ENCODE results near the gene RING1.

RING1 gene

GRCh38 chr6:33249732-33250630 is 41.7 kb downstream of the RING1 start:
- DNase-seq: peak; percentile 13

GRCh38 chr6:33250731-33251130 is 42.4 kb downstream of the RING1 start:
- DNase-seq: no peak

GRCh38 chr6:33251395-33252012 is 43.2 kb downstream of the RING1 start:
- DNase-seq: peak; percentile 18

GRCh38 chr6:33252759-33253158 is 44.5 kb downstream of the RING1 start:
- no peak for DNase-seq

- DNase-seq: no peak
These were observed 46.3 kb downstream of the RING1 start for GRCh38 chr6:33254591-33254990.

- no peak for DNase-seq
These were observed 50.7 kb downstream of the RING1 start for GRCh38 chr6:33259032-33259431.
